ENCODE results near the gene MBL2. TPM values are rescaled to one million over a fixed set of nuclear protein-coding genes. Genes with fewer than 3 reads are reported as not detected.

The MBL2 gene
- total and polyA plus RNA-seq, 2 of the 8 experiments (the other 6 are each of a cell fraction or from before 2014, with no cell fraction given) = not detected

GRCh38 chr10:52774600-52775106 lies 2.1 kb upstream of the MBL2 start:
- no peak overlapping the region for H3K4me3 ChIP-seq (ENCODE audit: extremely low read depth in 1 of 4, insufficient read depth in 2 of 4, low read depth in 3 of 4, low read length in 4 of 4)
- no peaks in the 10 kb centered on the region for H3K79me1 ChIP-seq (ENCODE audit: low read depth, low read length)
- no peaks in the 10 kb centered on the region for H4K20me1 ChIP-seq (replicated peaks in 1 of 2; ENCODE audit: control insufficient read depth in 1 of 2, insufficient read depth in 2 of 2, low read length in 2 of 2)
- no peak overlapping the region for H4K91ac ChIP-seq (replicated peaks; ENCODE audit: insufficient read length, low read length)
- no peaks in the 10 kb centered on the region for H3K36me3 ChIP-seq (ENCODE audit: control insufficient read depth in 2 of 4, insufficient read depth in 4 of 4, low read length in 3 of 4)
- no peak overlapping the region for H3K56ac ChIP-seq (replicated peaks; ENCODE audit: insufficient read length, low read depth, low read length)
- no peak overlapping the region for H2AK5ac ChIP-seq (ENCODE audit: low read depth, low read length)
- FAIRE-seq (no peak), DNase-seq (ENCODE audit: low read depth in 1 of 2, low spot score in 2 of 2) (no peak)
- H3K79me2 ChIP-seq (ENCODE audit: control insufficient read depth in 1 of 2, insufficient read depth in 2 of 2, low read length in 2 of 2) = no peaks in the 10 kb centered on the region
- H3K27ac ChIP-seq (ENCODE audit: low read depth, low read length) = no peak overlapping the region
- H3K4ac ChIP-seq (replicated peaks; ENCODE audit: insufficient read length, low read depth, low read length) = no peak overlapping the region
- no peaks in the 10 kb centered on the region for H3K27me3 ChIP-seq (replicated peaks in 1 of 4; ENCODE audit: control insufficient read depth in 3 of 4, extremely low read depth in 1 of 4, insufficient read depth in 3 of 4, low read length in 3 of 4)
- no peak overlapping the region for H2BK12ac ChIP-seq (ENCODE audit: low read depth, low read length)
- no peak overlapping the region for H2AFZ ChIP-seq (ENCODE audit: low read length)
- H2BK120ac ChIP-seq (replicated peaks; ENCODE audit: low read depth, low read length) = no peak overlapping the region
- H3K23ac ChIP-seq (ENCODE audit: insufficient read length) = no peak overlapping the region
- H2BK5ac ChIP-seq (ENCODE audit: low read depth, low read length) = no peak overlapping the region
- 81% methylated on average over 8 of the region's 8 CpGs; no CpG with 5 or more reads in 1 of the 2 experiments for WGBS, 2 experiments (ENCODE audit: extremely low coverage in 1 of 2, insufficient coverage in 1 of 2, insufficient read length in 1 of 2, insufficient replicate concordance in 2 of 2, low coverage in 1 of 2, low lambda C conversion rate in 2 of 2, missing lambda C conversion rate in 1 of 2)
- H2BK15ac ChIP-seq (ENCODE audit: low read length) = no peak overlapping the region
- no peak for TF ChIP-seq JUND (IDR thresholded peaks at IDR 0.05; ENCODE audit: low read length)
- TF ChIP-seq RFX5 (IDR thresholded peaks at IDR 0.05; ENCODE audit: borderline replicate concordance, low read depth, low read length) = no peak
- H3K9ac ChIP-seq (replicated peaks in 1 of 4; ENCODE audit: extremely low read depth in 1 of 4, low read depth in 3 of 4, low read length in 3 of 4) = no peak overlapping the region
- POLR2A ChIA-PET (ENCODE audit: partially characterized antibody) = no interaction called here
- H4K8ac ChIP-seq (ENCODE audit: extremely low read depth, insufficient read depth, low read length) = no peak overlapping the region
- H3K4me1 ChIP-seq (replicated peaks in 1 of 4; ENCODE audit: control insufficient read depth in 3 of 4, insufficient read depth in 4 of 4, low read length in 3 of 4) = no peaks in the 10 kb centered on the region
- H3K14ac ChIP-seq (ENCODE audit: insufficient read length) = no peak overlapping the region
- no peaks in the 10 kb centered on the region for H3K9me3 ChIP-seq (ENCODE audit: insufficient read depth in 2 of 2, low read depth in 1 of 2, low read length in 1 of 2)
- H3K18ac ChIP-seq (ENCODE audit: extremely low read depth, low read length) = no peak overlapping the region
- H2BK20ac ChIP-seq (ENCODE audit: low read length) = no peak overlapping the region
- CTCF ChIA-PET (ENCODE audit: partially characterized antibody) = interaction anchor here (7.8 to 8.6 kb wide), 2 partner anchors 33 to 130 kb away, joined by 95 to 127 read pairs; no protein-coding TSS in a partner anchor
- H3K4me2 ChIP-seq (ENCODE audit: insufficient read depth in 1 of 2, low read depth in 2 of 2, low read length in 2 of 2) = no peak overlapping the region
- no peak overlapping the region for H4K5ac ChIP-seq (ENCODE audit: insufficient read length, low read depth, low read length)
- H3K23me2 ChIP-seq (ENCODE audit: low read depth, low read length) = no peaks in the 10 kb centered on the region
